ENCODE data around the gene ITGA7. TPM values are rescaled to one million over a fixed set of nuclear protein-coding genes. Genes with fewer than 3 reads are reported as not detected.

ITGA7 gene
- polyA plus RNA-seq, 1 of the 3 experiments (the other 2 are of a cell fraction) = 19.7 TPM

- no peaks in the 10 kb centered on the region for H3K27me3 ChIP-seq (ENCODE audit: insufficient read depth)
- no peaks in the 10 kb centered on the region for H3K9me3 ChIP-seq
- peaks cover 34% of the 10 kb centered on the region for H3K79me2 ChIP-seq (ENCODE audit: insufficient read depth)
- peaks cover 51% of the 10 kb centered on the region for H4K20me1 ChIP-seq (ENCODE audit: insufficient read depth)
- H3K4me3 ChIP-seq (ENCODE audit: low read depth in 2 of 2, low read length in 1 of 2) = no peak overlapping the region
- peak; percentile 71 for DNase-seq
- peaks cover 34 to 36% of the 10 kb centered on the region in 2 experiments for H3K36me3 ChIP-seq (replicated peaks in 1 of 2; ENCODE audit: control insufficient read depth in 1 of 2, insufficient read depth in 2 of 2, low read length in 1 of 2)
- POLR2A ChIA-PET = interaction anchor here (0.7 to 1.3 kb wide), 2 partner anchors 13 to 93 kb away, joined by 3 to 6 read pairs; partner anchors contain the start of genes ORMDL2 and SARNP
- no peak for TF ChIP-seq POLR2AphosphoS5 (IDR thresholded peaks at IDR 0.05; ENCODE audit: low read depth, low read length)
- peak; percentile 68 for TF ChIP-seq CTCF (IDR thresholded peaks at IDR 0.05)
- no peak for TF ChIP-seq FOSL2 (IDR thresholded peaks at IDR 0.05; ENCODE audit: borderline replicate concordance, low read depth)
- no peak for TF ChIP-seq TCF12 (IDR thresholded peaks at IDR 0.05)
- no peak for TF ChIP-seq MXI1 (IDR thresholded peaks at IDR 0.05; ENCODE audit: low read depth, low read length)
- no peak for TF ChIP-seq GATA2 (CRISPR knock-in tag; IDR thresholded peaks at IDR 0.05)
- no peak for TF ChIP-seq MEF2A (IDR thresholded peaks at IDR 0.05; ENCODE audit: borderline replicate concordance, low read depth)
- TF ChIP-seq CHD2 (IDR thresholded peaks at IDR 0.05; ENCODE audit: low read length, partially characterized antibody) = no peak
- no peak for TF ChIP-seq FOXJ3 (CRISPR knock-in tag; IDR thresholded peaks at IDR 0.05)
- peak; percentile 79 for TF ChIP-seq RAD21 (IDR thresholded peaks at IDR 0.05; ENCODE audit: low read length)
- TF ChIP-seq ELF1 (IDR thresholded peaks at IDR 0.05) = no peak
- no peak for TF ChIP-seq PBX3 (IDR thresholded peaks at IDR 0.05)
- TF ChIP-seq TAF1 (IDR thresholded peaks at IDR 0.05; ENCODE audit: borderline replicate concordance, low read depth, low read length) = no peak
- TF ChIP-seq NFIC (IDR thresholded peaks at IDR 0.05; ENCODE audit: borderline replicate concordance) = no peak
- TF ChIP-seq YY1 (IDR thresholded peaks at IDR 0.05; ENCODE audit: low read depth) = no peak
- no peak for TF ChIP-seq RCOR1 (IDR thresholded peaks at IDR 0.05; ENCODE audit: low read length)
- no peak for TF ChIP-seq USF1 (IDR thresholded peaks at IDR 0.05; ENCODE audit: borderline replicate concordance, low read depth)
- no peak for TF ChIP-seq GABPA (IDR thresholded peaks at IDR 0.05; ENCODE audit: low read depth)
- TF ChIP-seq SIN3A (IDR thresholded peaks at IDR 0.05; ENCODE audit: borderline replicate concordance, low read depth, low read length) = 0 out of 2 replicates have a peak, but pooled peaks have one; percentile 19
- peak; percentile 74 for TF ChIP-seq SMC3 (IDR thresholded peaks at IDR 0.05; ENCODE audit: low read depth, low read length)
- TF ChIP-seq IRF3 (IDR thresholded peaks at IDR 0.05; ENCODE audit: low read depth, low read length) = no peak
- no peak for TF ChIP-seq EP300 (IDR thresholded peaks at IDR 0.05; ENCODE audit: borderline replicate concordance in 1 of 2, low read depth in 1 of 2, low read length in 1 of 2)
- no peak for TF ChIP-seq EZH2phosphoT487 (IDR thresholded peaks at IDR 0.05; ENCODE audit: borderline replicate concordance, low read depth)
- no peak for TF ChIP-seq TEAD4 (IDR thresholded peaks at IDR 0.05; ENCODE audit: borderline replicate concordance, insufficient read depth)
- TF ChIP-seq ZBTB33 (IDR thresholded peaks at IDR 0.05; ENCODE audit: borderline replicate concordance, low read depth) = no peak
- peak overlapping the region in 1 of 2 experiments; percentile 6; a peak in 1 of 4 replicates for H3K27ac ChIP-seq (ENCODE audit: low read depth in 2 of 2, low read length in 1 of 2)
- no peak overlapping the region for H3K9ac ChIP-seq
- WGBS (ENCODE audit: low lambda C conversion rate) = 49% methylated on average over 6 of the region's 11 CpGs
- no peaks in the 10 kb centered on the region for H3K9me2 ChIP-seq
- H2AFZ ChIP-seq (ENCODE audit: low read depth) = no peak overlapping the region
- H3K4me2 ChIP-seq = no peak overlapping the region
- peaks cover 55% of the 10 kb centered on the region for H3F3A ChIP-seq (replicated peaks; ENCODE audit: insufficient read depth)
- H3K4me1 ChIP-seq (ENCODE audit: control insufficient read depth in 1 of 2, insufficient read depth in 2 of 2, low read depth in 1 of 2, low read length in 1 of 2) = peaks cover 11 to 40% of the 10 kb centered on the region in 2 experiments; a peak in 3 of 4 replicates
- CTCF ChIA-PET = interaction anchor here (0.6 to 11.2 kb wide), 14 partner anchors 8 to 383 kb away, joined by 3 to 202 read pairs (median 4); partner anchors contain the start of genes BLOC1S1 and ITGA7
Observed at GRCh38 chr12:55724226-55724939, 16.7 kb upstream of the ITGA7 start.

All from SK-N-SH (cell line).